ENCODE results near the gene HSPB1. TPM values are rescaled to one million over a fixed set of nuclear protein-coding genes. Genes with fewer than 3 reads are reported as not detected.

The HSPB1 gene
- total and polyA plus RNA-seq, 2 donors (not counting 1 experiment from before 2014, with no cell fraction given) = 70.0 to 234 TPM

DNA sequence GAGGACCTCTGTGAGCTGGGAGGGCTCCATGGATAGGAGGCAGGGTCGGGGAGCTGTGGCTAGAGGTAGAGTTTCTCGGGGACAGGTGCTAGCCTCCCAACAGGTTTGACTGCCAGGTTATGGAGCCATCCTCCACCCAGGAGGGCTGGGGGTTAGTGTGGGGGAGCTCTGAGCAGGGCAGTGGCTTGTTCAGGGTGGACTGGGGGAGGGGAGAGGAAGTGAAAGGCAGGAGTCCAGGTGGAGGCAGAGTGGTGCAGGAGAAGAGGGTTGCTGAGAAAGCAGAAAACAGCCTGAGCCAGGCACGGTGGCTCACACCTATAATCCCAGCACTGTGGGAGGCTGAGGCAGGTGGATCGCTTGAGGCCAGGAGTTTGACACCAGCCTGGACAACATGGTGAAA is 40.5 kb upstream of the HSPB1 start:
- H3K36me3 ChIP-seq (ENCODE audit: control insufficient read depth, insufficient read depth, low read length) = no peaks in the 10 kb centered on the region
- no peaks in the 10 kb centered on the region for H3K79me2 ChIP-seq (ENCODE audit: control insufficient read depth, insufficient read depth, low read length)
- no peak overlapping the region for H2AFZ ChIP-seq (ENCODE audit: low read length)
- peaks cover 6% of the 10 kb centered on the region for H3K27me3 ChIP-seq (ENCODE audit: control insufficient read depth, insufficient read depth, low read length)
- peaks cover 2% of the 10 kb centered on the region for H4K20me1 ChIP-seq (ENCODE audit: control insufficient read depth, extremely low read depth, insufficient read depth, low read length)
- H3K4me2 ChIP-seq (ENCODE audit: extremely low read depth, insufficient read depth, low read length) = no peak overlapping the region
- no peak overlapping the region for H3K27ac ChIP-seq (ENCODE audit: insufficient read depth, low read length)
- H3K4me3 ChIP-seq (replicated peaks in 1 of 4; ENCODE audit: control extremely low read depth in 1 of 4, insufficient read depth in 1 of 4, low read depth in 3 of 4, low read length in 4 of 4) = no peak overlapping the region
- H3K4me1 ChIP-seq (ENCODE audit: control insufficient read depth, extremely low read depth, insufficient read depth, low read length) = no peaks in the 10 kb centered on the region
- no peaks in the 10 kb centered on the region for H3K9me3 ChIP-seq (ENCODE audit: control insufficient read depth, insufficient read depth, low read depth, low read length)
- no peak for DNase-seq (ENCODE audit: low read depth in 2 of 2)
- TF ChIP-seq EZH2 (IDR thresholded peaks at IDR 0.05; ENCODE audit: low read length, missing control alignments) = no peak
- TF ChIP-seq, protein P1, sequence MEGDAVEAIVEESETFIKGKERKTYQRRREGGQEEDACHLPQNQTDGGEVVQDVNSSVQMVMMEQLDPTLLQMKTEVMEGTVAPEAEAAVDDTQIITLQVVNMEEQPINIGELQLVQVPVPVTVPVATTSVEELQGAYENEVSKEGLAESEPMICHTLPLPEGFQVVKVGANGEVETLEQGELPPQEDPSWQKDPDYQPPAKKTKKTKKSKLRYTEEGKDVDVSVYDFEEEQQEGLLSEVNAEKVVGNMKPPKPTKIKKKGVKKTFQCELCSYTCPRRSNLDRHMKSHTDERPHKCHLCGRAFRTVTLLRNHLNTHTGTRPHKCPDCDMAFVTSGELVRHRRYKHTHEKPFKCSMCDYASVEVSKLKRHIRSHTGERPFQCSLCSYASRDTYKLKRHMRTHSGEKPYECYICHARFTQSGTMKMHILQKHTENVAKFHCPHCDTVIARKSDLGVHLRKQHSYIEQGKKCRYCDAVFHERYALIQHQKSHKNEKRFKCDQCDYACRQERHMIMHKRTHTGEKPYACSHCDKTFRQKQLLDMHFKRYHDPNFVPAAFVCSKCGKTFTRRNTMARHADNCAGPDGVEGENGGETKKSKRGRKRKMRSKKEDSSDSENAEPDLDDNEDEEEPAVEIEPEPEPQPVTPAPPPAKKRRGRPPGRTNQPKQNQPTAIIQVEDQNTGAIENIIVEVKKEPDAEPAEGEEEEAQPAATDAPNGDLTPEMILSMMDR (conservative IDR thresholded peaks at IDR 0.05 in 1 of 2, IDR thresholded peaks at IDR 0.05 in 1 of 2; ENCODE audit: low read depth in 1 of 2, low read length in 2 of 2) = no peak
- H3K9ac ChIP-seq (ENCODE audit: insufficient read depth, low read length) = no peak overlapping the region

DNA sequence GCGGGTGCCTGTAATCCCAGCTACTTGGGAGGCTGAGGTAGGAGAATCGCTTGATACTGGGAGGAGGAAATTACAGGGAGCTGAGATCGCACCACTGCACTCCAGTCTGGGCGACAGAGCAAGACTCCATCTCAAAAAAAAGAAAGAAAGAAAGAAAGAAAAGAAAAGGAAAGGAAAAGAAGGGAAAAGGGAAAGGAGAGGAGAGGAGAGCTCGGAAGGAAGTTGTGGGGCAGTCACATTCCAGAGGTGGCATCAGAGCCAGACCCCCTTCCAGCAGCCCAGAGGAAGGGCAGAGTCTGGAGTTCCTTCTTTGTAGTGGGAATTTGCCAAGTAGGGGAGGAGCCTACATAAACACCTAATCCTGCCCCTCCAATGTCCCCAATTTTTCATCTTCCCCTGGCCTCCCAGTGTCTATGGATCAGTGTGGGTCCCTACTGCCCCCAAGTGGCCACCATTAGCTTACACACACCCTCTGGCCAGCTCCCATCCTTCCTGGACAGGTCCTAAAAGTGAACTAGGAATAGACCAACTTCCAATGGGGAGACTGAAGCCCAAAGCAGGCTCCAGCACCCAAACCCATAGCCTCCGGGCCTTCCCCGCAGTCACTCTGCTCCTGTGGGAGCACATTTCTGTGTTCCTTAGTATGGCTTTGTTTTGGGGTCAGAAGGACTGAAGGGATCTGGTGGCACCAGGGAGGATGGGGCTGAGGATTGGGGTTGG is 39.6 kb upstream of the HSPB1 start:
- no peaks in the 10 kb centered on the region for H3K9me3 ChIP-seq (ENCODE audit: control insufficient read depth, insufficient read depth, low read depth, low read length)
- H3K27ac ChIP-seq (ENCODE audit: insufficient read depth, low read length) = no peak overlapping the region
- no peaks in the 10 kb centered on the region for H3K36me3 ChIP-seq (ENCODE audit: control insufficient read depth, insufficient read depth, low read length)
- DNase-seq (ENCODE audit: low read depth in 2 of 2) = peak; percentile 47 to 63
- no peak overlapping the region for H2AFZ ChIP-seq (ENCODE audit: low read length)
- TF ChIP-seq, protein P1 (conservative IDR thresholded peaks at IDR 0.05 in 1 of 2, IDR thresholded peaks at IDR 0.05 in 1 of 2; ENCODE audit: low read depth in 1 of 2, low read length in 2 of 2) = peak; percentile 83 to 86
- TF ChIP-seq EZH2 (IDR thresholded peaks at IDR 0.05; ENCODE audit: low read length, missing control alignments) = no peak
- H3K4me3 ChIP-seq (replicated peaks in 1 of 4; ENCODE audit: control extremely low read depth in 1 of 4, insufficient read depth in 1 of 4, low read depth in 3 of 4, low read length in 4 of 4) = no peak overlapping the region
- H3K4me1 ChIP-seq (ENCODE audit: control insufficient read depth, extremely low read depth, insufficient read depth, low read length) = no peaks in the 10 kb centered on the region
- H3K4me2 ChIP-seq (ENCODE audit: extremely low read depth, insufficient read depth, low read length) = no peak overlapping the region
- H4K20me1 ChIP-seq (ENCODE audit: control insufficient read depth, extremely low read depth, insufficient read depth, low read length) = peaks cover 2% of the 10 kb centered on the region
- peaks cover 8% of the 10 kb centered on the region for H3K27me3 ChIP-seq (ENCODE audit: control insufficient read depth, insufficient read depth, low read length)
- no peak overlapping the region for H3K9ac ChIP-seq (ENCODE audit: insufficient read depth, low read length)
- H3K79me2 ChIP-seq (ENCODE audit: control insufficient read depth, insufficient read depth, low read length) = no peaks in the 10 kb centered on the region

DNA sequence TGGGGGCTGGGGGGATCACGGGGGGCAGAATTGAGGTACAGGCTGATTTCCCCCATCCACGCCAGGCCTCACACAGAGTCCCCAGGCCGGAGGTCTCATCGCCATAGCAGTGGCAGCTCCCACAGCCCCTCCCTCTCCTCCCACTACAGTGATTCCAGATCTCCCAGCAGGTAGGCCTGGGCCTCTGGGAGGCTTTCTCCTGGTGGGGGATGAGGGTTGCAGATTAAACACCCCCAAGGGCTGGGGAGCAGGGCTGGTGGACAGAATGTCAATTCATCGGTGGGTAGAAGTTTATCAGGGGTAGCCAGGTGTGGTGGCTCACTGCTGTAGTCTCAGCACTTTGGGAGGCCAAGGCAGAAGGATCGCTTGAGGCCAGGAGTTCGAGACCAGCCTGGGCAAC is 37.2 kb upstream of the HSPB1 start:
- no peaks in the 10 kb centered on the region for H3K36me3 ChIP-seq (ENCODE audit: control insufficient read depth, insufficient read depth, low read length)
- peaks cover 2% of the 10 kb centered on the region for H4K20me1 ChIP-seq (ENCODE audit: control insufficient read depth, extremely low read depth, insufficient read depth, low read length)
- H3K27me3 ChIP-seq (ENCODE audit: control insufficient read depth, insufficient read depth, low read length) = peaks cover 18% of the 10 kb centered on the region
- H3K9me3 ChIP-seq (ENCODE audit: control insufficient read depth, insufficient read depth, low read depth, low read length) = no peaks in the 10 kb centered on the region
- TF ChIP-seq, protein P1 (conservative IDR thresholded peaks at IDR 0.05 in 1 of 2, IDR thresholded peaks at IDR 0.05 in 1 of 2; ENCODE audit: low read depth in 1 of 2, low read length in 2 of 2) = no peak
- TF ChIP-seq EZH2 (IDR thresholded peaks at IDR 0.05; ENCODE audit: low read length, missing control alignments) = no peak
- no peak overlapping the region for H3K4me2 ChIP-seq (ENCODE audit: extremely low read depth, insufficient read depth, low read length)
- no peak overlapping the region for H3K4me3 ChIP-seq (replicated peaks in 1 of 4; ENCODE audit: control extremely low read depth in 1 of 4, insufficient read depth in 1 of 4, low read depth in 3 of 4, low read length in 4 of 4)
- no peak overlapping the region for H3K9ac ChIP-seq (ENCODE audit: insufficient read depth, low read length)
- DNase-seq (ENCODE audit: low read depth in 2 of 2) = no peak
- H3K4me1 ChIP-seq (ENCODE audit: control insufficient read depth, extremely low read depth, insufficient read depth, low read length) = no peaks in the 10 kb centered on the region
- no peaks in the 10 kb centered on the region for H3K79me2 ChIP-seq (ENCODE audit: control insufficient read depth, insufficient read depth, low read length)
- H3K27ac ChIP-seq (ENCODE audit: insufficient read depth, low read length) = no peak overlapping the region
- H2AFZ ChIP-seq (ENCODE audit: low read length) = no peak overlapping the region

All from fibroblast of lung (primary cell).